Testis (tissue), 3 donors: ENCODE data around the gene TAF5L. TPM values are rescaled to one million over a fixed set of nuclear protein-coding genes. Genes with fewer than 3 reads are reported as not detected.

Experiments used
- DNase-seq: peaks from one replicate; pipeline ENCODE4 v3.0.0-alpha.2; 2019
- H3K27ac ChIP-seq, 2 donors: fragments of 200-600 bp; sonication (generic); one replicate each; pipeline ENCODE4 v1.5.1; 2019
- H3K27me3 ChIP-seq: fragments of 200-600 bp; sonication (generic); one replicate; pipeline ENCODE4 v1.5.1; 2019
- H3K36me3 ChIP-seq: fragments of 200-600 bp; sonication (generic); one replicate; pipeline ENCODE4 v1.5.1; 2017; ENCODE audit warnings: low read depth; ENCODE audit errors: missing control alignments
- H3K4me1 ChIP-seq: fragments of 200-600 bp; sonication (generic); one replicate; pipeline ENCODE4 v1.5.1; 2019
- H3K4me3 ChIP-seq, 2 donors: fragments of 200-600 bp; sonication (generic); one replicate each; pipeline ENCODE4 v1.5.1; 2017 to 2019
- H3K9me3 ChIP-seq: fragments of 200-600 bp; sonication (generic); one replicate; pipeline ENCODE4 v1.5.1; 2017
- POLR2A ChIP-seq: fragments of 450-650 bp; IDR thresholded peaks from one replicate; pipeline ENCODE4 v1.6.1; 2017; ENCODE audit warnings: antibody characterized with exemption, mild to moderate bottlenecking, moderate library complexity
- WGBS, 2 donors: methylation state at CpG; one replicate each; pipeline ENCODE4 v1.1.5; 2018; 5-methylcytosine and 5-hydroxymethylcytosine counted together
- intact Hi-C: fragments of 100-400 bp; cut with DNase I; formaldehyde crosslinking; loops from one replicate; pipeline ENCODE4 v1.15.1; 2023; ENCODE audit warnings: low total_unique reads
- polyA plus RNA-seq: library from polyadenylated mRNA; stranded (reverse); fragments of 350-450 nt; fragmentation: Illumina TruSeq; extraction: RNeasy Lipid Tissue Mini Kit (QIAGEN cat#74804); gene quantifications from one replicate; pipeline ENCODE4 v1.2.3, GENCODE V29; 2014; ENCODE audit warnings: low read depth, low replicate concordance; ENCODE audit not compliant: insufficient read depth
- small RNA-seq, 2 donors: library from RNA; depleted of rRNA; stranded (forward); fragments of <200 nt; gene quantifications; one replicate each; pipeline ENCODE3, GENCODE V24; 2016
- total RNA-seq, 2 donors: library from RNA; depleted of rRNA; stranded (reverse); fragments of >200 nt; gene quantifications; one replicate each; pipeline ENCODE4 v1.2.3, GENCODE V29; 2016
- TF ChIP-seq, protein P1 (sequence below), 3 experiments: fragments of 450-650 bp in 2 of 3; fragments of 200-600 bp in 1 of 3; sonication (generic) in 1 of 3; IDR thresholded peaks; one replicate each; pipeline ENCODE4 v1.5.1; 2016 to 2019; ENCODE audit warnings: antibody characterized with exemption in 3 of 3, mild to moderate bottlenecking in 2 of 3, moderate library complexity in 1 of 3

The TAF5L gene
- total and polyA plus RNA-seq, 3 donors from 2014 or later, result 12.8 to 24.6 (median 18.4) TPM

DNA sequence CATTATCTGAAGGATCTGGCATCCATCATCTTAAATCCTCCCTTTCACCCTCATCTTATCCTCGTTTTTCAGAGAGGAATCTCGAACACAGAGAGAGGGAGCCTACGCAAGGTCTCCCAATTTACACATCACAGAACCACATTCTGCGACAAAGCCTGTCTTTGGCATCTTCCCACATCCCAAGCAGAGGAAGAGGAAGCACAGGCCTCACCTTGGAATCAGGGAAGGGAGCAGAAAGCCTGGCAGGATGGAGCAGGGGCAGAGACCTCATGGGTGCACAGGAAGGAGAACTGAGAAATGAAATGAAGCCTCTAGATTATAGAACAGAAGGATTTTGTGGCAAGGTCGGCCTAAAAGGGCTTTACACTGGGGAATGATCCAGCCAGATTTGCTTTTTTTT is 73.2 kb downstream of the TAF5L start:
- Histone ChIP-seq H3K4me1 (peaks cover 4% of the 10 kb centered on the region), H3K4me3 (no peak overlapping the region), H3K9me3 (no peaks in the 10 kb centered on the region), H3K36me3 (no peaks in the 10 kb centered on the region), H3K27me3 (no peaks in the 10 kb centered on the region), H3K27ac (no peak overlapping the region)
- intact Hi-C loops, result no loop called here
- no peak for DNase-seq
- TF ChIP-seq, protein P1, sequence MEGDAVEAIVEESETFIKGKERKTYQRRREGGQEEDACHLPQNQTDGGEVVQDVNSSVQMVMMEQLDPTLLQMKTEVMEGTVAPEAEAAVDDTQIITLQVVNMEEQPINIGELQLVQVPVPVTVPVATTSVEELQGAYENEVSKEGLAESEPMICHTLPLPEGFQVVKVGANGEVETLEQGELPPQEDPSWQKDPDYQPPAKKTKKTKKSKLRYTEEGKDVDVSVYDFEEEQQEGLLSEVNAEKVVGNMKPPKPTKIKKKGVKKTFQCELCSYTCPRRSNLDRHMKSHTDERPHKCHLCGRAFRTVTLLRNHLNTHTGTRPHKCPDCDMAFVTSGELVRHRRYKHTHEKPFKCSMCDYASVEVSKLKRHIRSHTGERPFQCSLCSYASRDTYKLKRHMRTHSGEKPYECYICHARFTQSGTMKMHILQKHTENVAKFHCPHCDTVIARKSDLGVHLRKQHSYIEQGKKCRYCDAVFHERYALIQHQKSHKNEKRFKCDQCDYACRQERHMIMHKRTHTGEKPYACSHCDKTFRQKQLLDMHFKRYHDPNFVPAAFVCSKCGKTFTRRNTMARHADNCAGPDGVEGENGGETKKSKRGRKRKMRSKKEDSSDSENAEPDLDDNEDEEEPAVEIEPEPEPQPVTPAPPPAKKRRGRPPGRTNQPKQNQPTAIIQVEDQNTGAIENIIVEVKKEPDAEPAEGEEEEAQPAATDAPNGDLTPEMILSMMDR (IDR thresholded peaks at IDR 0.05), result no peak
- no peak for TF ChIP-seq POLR2A
- WGBS, 2 donors, result 85 to 88% methylated on average over 5 of the region's 5 CpGs

DNA sequence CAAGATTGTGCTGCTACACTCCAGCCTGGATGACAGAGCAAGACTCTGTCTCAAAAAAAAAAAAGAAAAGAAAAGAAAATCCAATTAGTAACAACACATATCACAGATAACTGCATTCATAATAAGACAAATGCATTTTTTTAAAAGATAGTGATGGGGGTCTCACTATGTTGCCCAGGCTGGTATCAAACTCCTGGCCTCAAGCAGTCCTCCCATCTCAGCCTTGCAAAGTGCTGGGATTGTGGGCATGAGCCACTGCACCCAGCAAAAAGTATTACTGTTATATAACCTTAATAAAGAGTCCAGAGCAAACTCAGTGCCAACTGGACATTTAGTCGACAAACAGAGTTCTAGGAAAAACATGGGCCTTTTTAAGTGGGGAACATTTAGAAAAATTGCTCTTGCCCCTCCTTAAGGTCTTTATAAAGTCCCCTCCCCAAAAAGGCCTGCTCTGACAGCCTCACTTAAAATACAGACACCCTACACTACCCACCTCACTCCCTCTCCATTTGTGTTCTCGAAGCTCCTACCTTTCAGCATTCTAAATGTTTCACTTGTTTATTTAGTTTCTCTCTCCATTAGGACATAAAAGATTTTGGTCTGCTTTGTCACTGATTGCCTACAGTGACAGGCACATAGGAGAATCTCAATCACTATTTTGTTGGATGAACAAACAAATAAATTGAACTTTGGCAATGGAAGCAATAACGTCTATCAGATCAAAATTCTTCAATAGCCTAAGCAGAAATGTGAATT is 74.9 kb downstream of the TAF5L start:
- intact Hi-C loops, result no loop called here
- peaks cover 4% of the 10 kb centered on the region for H3K4me1 ChIP-seq

DNA sequence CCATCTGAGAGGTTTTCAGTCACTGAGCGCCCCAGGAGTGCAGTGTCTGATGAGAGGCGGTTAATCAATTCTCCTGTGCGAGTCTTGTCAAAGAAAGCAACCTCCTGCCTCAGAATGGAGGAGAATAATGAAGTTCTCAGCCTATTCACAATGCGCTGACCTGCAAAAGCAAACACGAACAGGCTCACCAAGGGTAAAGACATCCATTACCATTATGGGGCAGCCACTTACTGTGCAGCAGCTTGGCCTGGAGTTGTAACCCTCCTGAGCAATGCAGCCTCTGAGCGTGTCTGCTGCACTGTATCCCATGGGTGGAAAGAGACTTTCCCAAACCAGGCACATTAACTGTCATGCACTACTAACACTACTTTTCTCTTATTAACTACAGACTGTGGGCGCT is 78.4 kb downstream of the TAF5L start:
- Histone ChIP-seq H3K9me3 (no peaks in the 10 kb centered on the region), H3K4me1 (no peaks in the 10 kb centered on the region), H3K27me3 (no peaks in the 10 kb centered on the region), H3K36me3 (no peaks in the 10 kb centered on the region), H3K4me3 (no peak overlapping the region), H3K27ac (no peak overlapping the region)
- 95 to 97% methylated on average over 7 of the region's 7 CpGs for WGBS, 2 donors
- intact Hi-C loops, result no loop called here
- no peak for DNase-seq
- TF ChIP-seq POLR2A, result no peak
- TF ChIP-seq, protein P1 (IDR thresholded peaks at IDR 0.05), result no peak

More for the DNA sequence above, 74.9 kb downstream of the TAF5L start:
- 67 to 71% methylated on average over 3 of the region's 3 CpGs for WGBS, 2 donors
- Histone ChIP-seq H3K27me3 (no peaks in the 10 kb centered on the region), H3K9me3 (no peaks in the 10 kb centered on the region), H3K36me3 (no peaks in the 10 kb centered on the region), H3K27ac (no peak overlapping the region), H3K4me3 (no peak overlapping the region)
- no peak for DNase-seq
- TF ChIP-seq POLR2A, result no peak
- TF ChIP-seq, protein P1 (IDR thresholded peaks at IDR 0.05), result no peak

DNA sequence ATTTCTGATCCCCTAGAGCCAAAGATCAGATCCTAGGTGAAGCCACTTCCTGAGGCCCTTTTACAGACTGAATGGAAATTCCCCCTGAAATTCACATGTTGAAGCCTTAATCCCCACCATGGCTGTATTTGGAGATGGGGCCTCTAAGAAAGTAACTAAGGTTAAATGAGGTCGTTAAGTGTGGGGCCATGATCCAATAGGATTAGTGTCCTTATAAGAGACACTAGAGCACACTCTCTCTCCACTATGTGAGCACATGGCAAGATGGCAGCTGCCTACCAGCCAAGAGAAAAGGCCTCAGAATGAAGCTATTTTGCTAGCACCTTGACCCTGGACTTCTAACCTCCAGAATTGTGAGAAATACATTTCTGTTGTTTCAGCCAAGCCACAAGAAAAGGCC is 81.3 kb downstream of the TAF5L start:
- Histone ChIP-seq H3K9me3 (no peaks in the 10 kb centered on the region), H3K27ac (no peak overlapping the region), H3K27me3 (no peaks in the 10 kb centered on the region), H3K36me3 (no peaks in the 10 kb centered on the region), H3K4me1 (no peaks in the 10 kb centered on the region), H3K4me3 (no peak overlapping the region)
- whole genome bisulfite sequencing, 2 donors, result 67 to 100% methylated on average over 1 of the region's 1 CpG
- intact Hi-C loops, result no loop called here
- no peak for DNase-seq
- TF ChIP-seq POLR2A, result no peak
- TF ChIP-seq, protein P1 (IDR thresholded peaks at IDR 0.05), result no peak

Small RNA genes within 50 kb of the gene (small RNA-seq; reads per million reads assigned to genes)
- gene HMGN2P19 (0 to 0.09 reads per million in 2 donors), gene RNA5SP78 (0 reads per million in 2 donors)

Other genes starting within 250 kb of the TAF5L start
- gene ACTA1, start 192.0 kb downstream of the TAF5L start, total RNA-seq, result 1 to 10 TPM in 1 of 2 donors, under 1 TPM in 1; 0.94 to 1.2 TPM
- gene ACTA1, start 192.0 kb downstream of the TAF5L start, polyA plus RNA-seq, result 136 TPM
- 10 to 100 TPM; 46.5 to 60.9 TPM for gene NUP133, start 117.8 kb downstream of the TAF5L start, total RNA-seq
- 26.5 TPM for gene NUP133, start 117.8 kb downstream of the TAF5L start, polyA plus RNA-seq
- 10 to 100 TPM in 1 of 2 donors, 1 to 10 TPM in 1; 9.8 to 12.1 TPM for gene ABCB10, start 67.4 kb downstream of the TAF5L start, total RNA-seq
- 4.9 TPM for gene ABCB10, start 67.4 kb downstream of the TAF5L start, polyA plus RNA-seq
- 10 to 100 TPM; 18.7 to 18.8 TPM for gene URB2, start 125 bp upstream of the TAF5L start, total RNA-seq
- gene URB2, start 125 bp upstream of the TAF5L start, polyA plus RNA-seq, result 15.9 TPM